ENCODE measurements around the gene CXCL12.

CXCL12 gene

GRCh38 chr10:44402465-44403195 lies 17.7 kb upstream of the CXCL12 start:
- CTCF ChIA-PET: interaction anchor here (1.1 to 1.2 kb wide), 2 partner anchors 456 to 463 kb away, joined by 3 to 4 read pairs; no protein-coding TSS in a partner anchor
- POLR2A ChIA-PET: no interaction called here
- TF ChIP-seq CTCF (IDR thresholded peaks at IDR 0.05; ENCODE audit: insufficient read depth, low read length, missing control alignments): no peak
- DNase-seq (ENCODE audit: low read depth, low spot score): no peak
- H3K4me3 ChIP-seq (ENCODE audit: low read depth, low read length): no peak overlapping the region

DNA sequence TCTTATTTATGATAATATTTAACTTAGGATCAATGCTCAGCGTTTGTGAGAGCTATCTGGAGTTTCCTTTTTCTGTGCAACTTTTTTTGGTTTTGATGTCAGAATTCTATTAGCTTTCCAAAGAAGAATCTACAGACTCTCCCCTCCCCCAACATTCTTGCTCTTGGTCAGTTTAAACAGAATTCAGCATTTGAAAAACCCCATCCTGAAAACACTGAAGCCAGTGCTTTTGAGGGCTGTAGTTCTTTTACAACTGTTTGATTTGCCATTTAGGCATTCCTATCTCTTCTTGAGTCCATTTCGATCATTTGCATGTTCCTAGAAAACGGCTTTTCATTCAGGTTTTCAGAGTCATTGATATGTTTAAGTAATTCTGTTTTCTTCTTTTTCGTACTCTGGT lies 15.6 kb upstream of the CXCL12 start:
- no peak for DNase-seq (ENCODE audit: low read depth, low spot score)
- no peak overlapping the region for H3K4me3 ChIP-seq (ENCODE audit: low read depth, low read length)
- ChIA-PET POLR2A (no interaction called here), CTCF (no interaction called here)
- no peak for TF ChIP-seq CTCF (IDR thresholded peaks at IDR 0.05; ENCODE audit: insufficient read depth, low read length, missing control alignments)

DNA sequence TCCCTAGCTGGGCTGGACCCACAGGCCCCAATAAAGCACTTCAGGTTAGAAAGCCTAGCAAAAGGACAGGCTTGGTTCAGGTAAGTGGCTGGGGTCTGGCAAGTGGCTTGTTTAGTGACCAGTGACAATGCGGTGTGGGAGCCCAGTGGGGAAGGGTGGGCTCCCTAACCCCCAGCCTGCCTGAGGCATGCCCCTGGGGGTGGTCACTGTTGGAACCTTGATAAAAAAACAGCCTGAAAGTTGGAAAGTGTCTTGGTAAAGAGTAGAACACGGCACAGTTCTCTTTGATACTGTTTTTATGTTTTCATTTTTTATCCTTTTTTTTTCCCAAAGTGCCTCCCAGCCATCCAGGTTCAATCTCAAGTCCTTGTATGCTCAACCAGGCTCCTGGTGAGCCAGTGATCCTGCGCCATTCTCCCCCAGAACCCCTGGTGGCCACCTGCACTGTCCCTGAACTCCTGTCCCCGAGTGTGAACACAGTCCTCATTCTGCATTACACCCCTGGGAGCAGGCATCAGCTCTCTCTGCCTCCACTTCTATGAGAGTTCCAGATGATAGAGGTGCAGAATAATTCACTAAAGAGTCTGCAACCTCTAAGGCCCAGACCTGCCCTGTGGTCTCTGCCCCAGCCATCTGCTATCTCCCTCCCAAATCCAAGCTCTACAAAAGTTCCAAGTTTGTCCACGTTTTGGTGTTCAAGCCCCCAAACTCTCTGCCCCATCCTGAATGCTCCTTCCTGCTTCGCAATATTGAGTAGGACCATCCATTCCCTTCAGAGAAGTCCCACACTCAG lies 15.0 kb upstream of the CXCL12 start:
- DNase-seq (ENCODE audit: low read depth, low spot score): no peak
- H3K4me3 ChIP-seq (ENCODE audit: low read depth, low read length): no peak overlapping the region
- POLR2A ChIA-PET: no interaction called here
- no peak for TF ChIP-seq CTCF (IDR thresholded peaks at IDR 0.05; ENCODE audit: insufficient read depth, low read length, missing control alignments)
- CTCF ChIA-PET: no interaction called here

DNA sequence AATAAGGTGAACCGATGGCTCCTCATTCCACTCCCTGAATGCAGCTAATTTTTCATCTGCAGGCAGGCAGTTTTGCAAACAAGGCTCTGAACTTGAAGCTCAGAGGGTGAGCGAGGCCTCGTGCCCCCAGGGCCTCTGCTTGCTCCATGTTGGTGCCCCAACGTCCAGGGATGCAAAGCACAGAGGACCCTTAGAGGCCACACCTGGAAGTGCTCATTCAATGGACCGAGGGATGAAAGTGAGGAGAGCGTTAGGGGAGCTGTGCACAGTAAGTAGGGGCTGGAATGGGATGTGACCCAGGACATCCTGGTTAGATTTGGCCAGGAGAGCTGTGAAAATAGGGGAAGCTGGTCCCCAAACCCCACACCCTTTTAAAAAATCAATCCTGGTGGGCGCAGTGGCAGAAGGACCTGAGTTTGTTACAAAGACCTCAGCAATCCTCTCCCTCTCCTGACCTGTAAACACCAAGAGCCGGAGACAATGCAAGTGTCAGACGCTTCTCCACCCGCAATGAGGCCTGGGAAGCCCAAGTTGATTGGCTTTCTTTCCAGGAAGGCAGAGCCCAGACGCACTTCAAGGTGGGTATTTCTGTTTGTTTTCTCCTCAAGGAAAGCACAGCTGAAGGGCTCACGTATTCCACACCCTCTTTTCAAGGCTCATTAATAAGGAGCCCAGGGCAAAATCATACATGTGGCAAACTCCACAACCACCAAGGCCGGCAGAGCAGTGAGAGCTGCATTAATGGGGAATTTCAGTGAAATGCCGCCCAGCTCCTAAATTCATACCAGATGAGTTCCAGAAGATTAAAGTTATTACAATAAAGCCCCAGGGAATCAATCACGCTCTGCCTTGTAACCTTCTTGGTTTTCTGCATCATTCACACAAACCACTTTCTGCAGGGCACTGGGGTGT lies 14.1 kb upstream of the CXCL12 start:
- no peak for TF ChIP-seq CTCF (IDR thresholded peaks at IDR 0.05; ENCODE audit: insufficient read depth, low read length, missing control alignments)
- DNase-seq (ENCODE audit: low read depth, low spot score): no peak
- POLR2A ChIA-PET: no interaction called here
- CTCF ChIA-PET: interaction anchor here (1.0 to 4.5 kb wide), 4 partner anchors 12 to 454 kb away, joined by 3 to 19 read pairs (median 6); partner anchors contain the start of gene CXCL12
- H3K4me3 ChIP-seq (ENCODE audit: low read depth, low read length): no peak overlapping the region

- DNase-seq (ENCODE audit: low read depth, low spot score): no peak
- CTCF ChIA-PET: interaction anchor here (1.0 to 4.5 kb wide), 4 partner anchors 11 to 455 kb away, joined by 3 to 19 read pairs (median 6); partner anchors contain the start of gene CXCL12
- POLR2A ChIA-PET: no interaction called here
- H3K4me3 ChIP-seq (ENCODE audit: low read depth, low read length): no peak overlapping the region
- no peak for TF ChIP-seq CTCF (IDR thresholded peaks at IDR 0.05; ENCODE audit: insufficient read depth, low read length, missing control alignments)
Observed at GRCh38 chr10:44398271-44398670, 13.4 kb upstream of the CXCL12 start.

All from AG04449 (cell line).